GM19395 (cell line): Measurements from ENCODE around the gene ADAM10.

Source experiments
- ATAC-seq: cut with Tn5 transposase; IDR thresholded peaks from one replicate; pipeline ENCODE4 v1.9.1; 2021; ENCODE audit warnings: mild to moderate bottlenecking, moderate library complexity; ENCODE audit not compliant: unreplicated experiment

The ADAM10 gene

DNA sequence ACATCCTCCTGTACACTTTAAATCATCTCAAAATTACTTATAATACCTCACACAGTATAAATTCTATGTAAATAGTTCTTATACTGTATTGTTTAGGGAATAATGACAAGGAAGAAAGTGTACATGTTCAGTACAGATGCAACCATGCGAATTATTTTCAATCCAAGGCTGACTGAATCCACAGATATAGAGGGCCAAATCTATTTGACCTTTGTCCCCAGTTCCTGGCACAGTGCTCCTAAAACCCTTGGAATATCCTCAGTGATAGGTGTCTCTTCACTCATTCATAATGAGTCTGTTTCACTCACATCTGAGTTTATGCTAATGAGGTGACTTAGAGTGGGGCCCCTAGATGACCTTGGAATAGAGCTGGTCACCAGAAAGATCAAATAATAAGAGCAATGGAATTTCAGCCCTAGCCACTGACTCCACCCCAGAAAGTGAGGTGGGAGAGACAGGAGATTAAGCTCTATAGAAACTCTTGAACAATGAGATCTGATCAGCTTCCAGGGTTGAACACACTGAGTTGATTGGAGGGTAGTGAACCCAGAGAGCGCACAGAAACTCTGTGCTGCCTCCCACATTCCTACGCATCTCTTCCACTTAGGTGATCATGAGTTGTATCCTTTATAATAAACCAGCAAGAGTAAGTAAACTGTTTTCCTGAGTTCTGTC is 65.3 kb downstream of the ADAM10 start:
- no peak for ATAC-seq

DNA sequence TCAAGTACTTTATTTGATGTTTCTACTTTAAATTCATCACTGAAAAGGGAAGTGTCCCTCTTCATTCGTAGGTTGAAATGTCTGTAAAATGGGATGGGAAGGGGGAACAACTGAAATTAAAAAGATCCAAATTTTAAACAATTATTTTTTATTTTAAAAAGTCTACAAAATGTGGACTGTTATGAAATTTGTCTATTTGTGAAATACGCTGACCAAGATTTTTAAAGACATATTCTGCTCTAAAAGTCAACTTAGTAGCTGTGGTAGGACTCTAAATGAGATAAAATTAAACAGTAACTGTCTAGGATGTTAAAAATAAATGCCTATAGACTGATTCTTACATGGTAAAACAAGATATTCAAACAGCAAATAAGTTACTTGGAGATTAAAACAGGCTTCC is 67.3 kb downstream of the ADAM10 start:
- no peak for ATAC-seq

DNA sequence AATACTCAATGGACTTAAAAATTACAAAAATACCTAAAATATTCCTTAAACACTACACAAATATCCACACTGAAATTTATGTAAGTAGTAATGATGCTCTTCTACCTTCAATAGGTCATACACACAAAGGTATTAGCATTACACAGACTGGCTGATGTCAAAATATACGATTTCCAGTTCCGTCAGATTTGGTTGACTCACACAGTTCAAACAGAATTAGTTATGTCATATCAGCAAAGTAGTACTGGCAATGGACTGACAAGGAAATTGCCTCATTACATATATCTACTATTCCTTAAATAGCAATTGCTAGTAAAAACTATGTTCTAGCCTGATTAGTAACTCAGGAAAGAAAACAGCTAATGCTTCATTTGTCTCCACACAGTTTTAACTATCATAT is 70.8 kb downstream of the ADAM10 start:
- ATAC-seq: no peak

DNA sequence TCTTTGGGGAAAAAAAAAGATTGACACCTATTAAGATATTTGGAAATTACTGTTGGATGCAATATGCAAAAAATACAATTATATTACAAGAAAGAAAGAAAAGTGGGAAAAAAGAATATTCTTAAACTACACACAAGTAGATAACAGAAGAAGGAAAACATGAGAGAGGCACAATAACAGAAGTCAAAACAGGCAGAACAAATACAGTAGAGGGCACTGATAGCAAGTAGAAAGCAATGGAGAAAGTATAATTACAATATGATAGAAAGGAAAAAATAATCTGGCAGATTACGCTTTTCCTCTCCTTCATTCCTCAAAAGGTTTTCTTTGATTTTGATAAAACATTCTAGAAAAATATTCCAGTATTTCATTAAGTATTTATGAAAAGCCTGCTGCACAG is 72.1 kb downstream of the ADAM10 start:
- ATAC-seq: no peak

DNA sequence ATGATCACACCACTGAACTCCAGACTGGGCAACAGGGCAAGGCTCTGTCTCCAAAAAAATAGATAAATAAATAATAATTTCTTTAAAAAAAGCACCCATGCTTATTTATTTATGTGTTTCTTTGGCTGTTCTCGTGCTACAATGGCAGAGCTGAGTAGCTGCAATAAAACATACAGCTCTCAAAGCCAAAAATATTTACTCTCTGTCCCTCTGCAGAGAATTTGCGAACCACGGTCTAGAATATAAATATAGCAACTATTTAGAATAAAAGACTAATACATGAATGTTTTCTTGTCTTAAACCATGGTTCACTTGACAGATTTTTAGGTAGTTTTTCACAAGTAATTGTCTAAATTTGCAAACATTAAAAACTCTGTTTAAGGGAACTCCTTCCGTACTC is 72.7 kb downstream of the ADAM10 start:
- ATAC-seq: no peak

DNA sequence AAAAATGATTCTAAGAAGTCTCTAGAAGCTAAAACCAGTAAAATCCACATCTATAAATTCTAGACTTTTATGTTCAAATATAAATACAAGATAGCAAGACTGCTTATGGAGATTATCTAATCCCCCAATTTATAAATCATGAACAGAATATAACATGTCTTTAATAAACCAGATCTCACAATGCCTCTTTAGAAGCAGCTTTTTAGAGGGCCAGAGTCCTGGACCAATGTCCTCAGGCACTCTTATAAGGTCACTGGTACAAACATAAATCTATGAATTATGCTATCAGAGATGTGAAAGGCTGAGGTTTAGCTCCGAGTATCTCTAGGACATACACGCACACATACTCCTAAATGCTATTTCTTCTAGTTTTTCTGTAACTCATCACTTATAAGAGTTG is 78.3 kb downstream of the ADAM10 start:
- no peak for ATAC-seq

DNA sequence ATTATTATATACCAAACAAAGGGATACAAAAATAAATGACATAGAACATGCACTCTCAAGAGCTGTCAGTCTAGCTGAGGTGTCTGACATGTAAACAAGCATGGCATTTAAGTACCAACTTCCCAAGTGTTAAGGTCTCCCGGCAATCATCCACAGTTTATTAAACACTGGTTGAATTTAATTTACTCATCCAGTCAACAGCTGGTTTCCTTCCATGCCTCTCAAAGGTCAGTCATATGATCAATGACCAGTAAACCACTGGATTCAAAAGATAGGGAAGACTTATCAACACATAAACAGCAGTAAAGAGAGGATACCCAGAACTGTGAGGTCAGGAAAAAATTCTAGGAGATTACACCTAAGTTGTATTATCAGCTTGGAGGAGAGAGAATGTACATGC is 80.4 kb downstream of the ADAM10 start:
- no peak for ATAC-seq

DNA sequence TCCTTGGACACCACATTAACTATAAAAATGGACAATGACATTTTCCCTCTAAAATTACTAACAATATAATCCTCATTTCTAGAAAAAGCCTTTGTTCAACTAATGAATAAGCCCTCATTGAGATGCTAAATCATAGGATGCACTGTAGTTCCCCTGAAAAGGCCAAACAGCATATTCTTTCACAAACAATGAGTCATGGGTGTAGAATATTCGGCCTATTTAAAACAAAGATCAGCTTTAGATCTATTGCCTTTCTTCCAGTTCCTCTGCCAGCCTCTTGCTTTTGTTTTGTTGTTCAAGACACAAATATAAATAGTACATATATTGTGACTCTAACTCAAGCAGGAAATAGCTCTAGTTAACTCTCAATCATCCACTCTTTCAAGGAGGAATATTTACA is 82.5 kb downstream of the ADAM10 start:
- no peak for ATAC-seq

DNA sequence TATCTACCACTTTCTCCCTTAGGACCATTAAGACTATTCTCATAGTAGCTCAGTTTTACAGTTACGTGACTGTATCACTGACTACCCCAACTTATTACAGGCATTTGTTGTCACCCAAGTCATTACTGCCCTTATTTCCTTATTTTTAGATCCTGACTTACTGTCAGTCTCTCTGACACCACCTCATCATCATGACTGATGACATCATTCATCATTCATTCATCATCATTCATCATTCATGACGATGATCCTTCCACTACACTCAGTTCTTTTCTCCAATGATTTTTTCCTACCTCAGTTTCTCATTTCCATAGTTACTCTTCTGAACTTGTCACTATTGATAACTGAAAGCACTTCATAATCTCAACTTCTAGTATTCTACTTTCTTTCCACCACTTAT is 83.8 kb downstream of the ADAM10 start:
- ATAC-seq: no peak

DNA sequence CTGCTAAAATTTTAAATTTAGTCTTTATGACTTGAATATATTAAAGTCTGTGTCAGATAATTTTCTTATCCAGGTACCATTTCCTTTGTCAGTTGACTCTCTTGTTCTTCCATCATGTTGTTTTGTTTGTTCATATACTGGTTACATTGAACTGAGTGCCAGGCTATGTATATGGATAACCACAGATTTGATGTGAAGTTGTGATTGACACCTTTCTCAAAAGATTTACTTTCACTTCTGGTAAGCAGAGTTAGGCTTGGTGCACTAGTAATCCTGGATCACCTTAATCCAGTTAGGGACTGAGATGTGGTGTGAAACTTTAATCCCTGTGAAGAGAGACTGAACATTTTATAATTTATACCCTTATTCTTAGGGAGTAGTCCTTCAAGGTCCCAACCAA is 99.4 kb downstream of the ADAM10 start:
- no peak for ATAC-seq

DNA sequence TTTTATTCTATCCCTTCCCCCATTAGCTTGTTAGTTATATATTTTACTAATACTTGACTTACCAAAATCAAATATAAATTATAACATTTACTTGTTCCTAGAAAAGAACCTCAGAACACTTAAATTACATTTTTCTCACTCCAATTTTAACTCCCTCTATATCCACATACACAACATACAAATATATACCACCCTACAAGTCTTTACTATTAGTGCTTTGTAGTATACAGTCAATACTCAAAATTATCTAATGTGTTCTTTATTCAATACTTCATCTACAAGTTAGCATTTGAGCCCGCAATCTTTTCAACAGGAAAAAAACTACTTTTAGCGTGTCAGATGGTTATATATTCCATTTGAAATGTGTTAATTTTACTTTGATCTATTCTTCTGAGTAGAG is 100.3 kb downstream of the ADAM10 start:
- ATAC-seq: no peak

DNA sequence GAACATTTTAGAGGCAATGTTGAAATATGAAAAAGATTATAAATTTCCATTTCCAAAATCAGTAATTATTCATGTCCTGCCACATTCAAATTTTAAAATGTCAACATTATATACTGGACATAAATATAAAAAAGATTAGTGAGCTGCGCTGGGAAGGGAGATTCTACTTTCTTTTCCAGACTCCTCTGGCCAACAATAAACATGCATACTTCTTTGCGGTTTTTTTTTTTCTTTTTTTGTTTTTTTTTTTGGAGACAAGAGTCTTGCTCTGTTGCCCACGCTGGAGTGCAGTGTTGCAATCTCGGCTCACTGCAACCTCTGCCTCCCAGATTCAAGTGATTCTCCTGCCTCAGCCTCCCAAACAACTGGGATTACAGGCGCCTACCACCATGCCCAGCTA is 105.5 kb downstream of the ADAM10 start:
- no peak for ATAC-seq

DNA sequence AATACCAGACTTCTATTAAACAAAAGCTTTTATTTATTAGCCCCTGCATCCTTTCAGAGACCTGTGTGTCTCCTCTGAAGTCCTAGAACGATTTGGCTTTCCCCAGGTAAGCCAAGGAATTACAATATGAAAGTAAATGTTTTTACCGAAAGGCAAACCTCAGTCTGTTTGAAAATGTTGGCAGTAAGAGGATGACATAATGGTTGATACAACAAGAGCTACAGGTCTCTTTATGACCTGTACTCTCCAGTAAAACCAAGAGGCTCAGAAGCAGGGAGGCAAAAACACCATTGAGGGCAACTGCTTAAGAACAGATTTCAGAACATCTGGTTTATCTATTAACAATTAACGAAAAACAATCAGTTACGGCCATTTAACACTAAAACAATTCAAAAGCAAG is 107.8 kb downstream of the ADAM10 start:
- ATAC-seq: no peak

DNA sequence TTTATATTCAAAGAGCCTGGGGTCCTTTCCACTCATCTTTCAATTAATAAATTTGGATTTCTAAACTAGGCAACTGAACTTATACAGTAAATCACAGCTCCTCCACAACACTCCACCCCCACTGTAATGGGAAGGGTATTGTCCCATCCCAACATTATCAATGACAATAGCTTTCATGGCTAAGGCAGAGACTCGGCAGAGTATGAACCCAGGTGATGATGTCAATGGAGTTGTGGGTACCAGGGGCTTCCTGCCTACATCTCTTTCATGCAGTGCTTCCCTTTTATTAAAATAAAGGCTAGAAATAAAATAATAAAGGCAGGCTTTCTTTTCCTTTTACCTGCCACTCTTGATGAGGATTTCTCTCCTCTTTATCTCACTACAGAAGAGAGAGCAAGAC is 109.5 kb downstream of the ADAM10 start:
- no peak for ATAC-seq

DNA sequence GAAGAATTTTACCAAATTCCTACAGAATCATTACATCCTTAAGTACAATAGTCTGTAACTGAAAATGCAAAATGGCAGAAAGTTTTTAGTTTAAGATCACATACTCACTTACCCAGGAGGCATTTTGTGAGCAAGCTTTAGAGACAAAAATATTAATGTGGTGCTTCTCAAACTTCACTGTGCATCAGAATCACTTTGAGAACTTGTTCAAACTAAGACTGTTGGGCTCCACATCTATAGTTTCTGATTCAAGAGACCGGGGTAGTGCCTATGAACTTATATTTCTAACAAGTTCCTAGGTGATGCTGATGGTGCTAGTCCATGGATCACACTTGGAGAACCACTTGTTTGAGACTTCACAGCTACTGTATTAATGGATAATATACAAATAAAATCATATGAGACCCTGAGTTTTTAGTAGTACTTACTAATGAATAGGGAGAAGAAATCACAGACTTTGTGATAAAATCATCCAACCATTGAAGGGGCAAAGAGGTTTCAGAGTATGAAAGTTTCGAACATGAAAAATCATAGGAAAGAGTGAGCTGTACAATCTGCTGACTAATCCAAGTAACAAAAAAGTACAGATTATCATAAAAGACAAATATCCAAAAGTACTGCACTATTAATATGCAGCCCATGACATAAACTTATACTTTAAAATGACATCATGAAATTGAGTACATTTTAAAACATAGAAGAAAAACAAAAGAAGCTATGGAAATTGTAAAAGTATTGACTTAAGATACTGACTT is 110.3 kb downstream of the ADAM10 start:
- ATAC-seq: no peak

DNA sequence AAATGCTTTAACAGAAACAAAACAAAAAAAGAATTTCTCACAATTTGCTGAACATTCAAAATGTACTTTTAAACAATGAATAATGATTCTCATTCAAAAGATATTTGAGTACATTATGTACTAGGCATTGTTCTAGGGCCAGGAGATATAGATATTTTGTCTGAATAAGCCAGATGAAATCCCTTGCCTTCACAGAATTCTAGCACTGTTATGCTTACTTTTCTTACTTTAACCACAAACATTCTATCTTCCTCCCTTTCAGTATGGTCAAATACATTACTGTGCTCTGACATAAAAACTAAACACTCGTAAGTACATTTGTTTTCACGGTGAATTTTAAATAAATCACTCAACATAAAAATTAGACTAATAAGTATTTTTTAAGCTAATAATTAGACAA is 116.7 kb downstream of the ADAM10 start:
- ATAC-seq: no peak

DNA sequence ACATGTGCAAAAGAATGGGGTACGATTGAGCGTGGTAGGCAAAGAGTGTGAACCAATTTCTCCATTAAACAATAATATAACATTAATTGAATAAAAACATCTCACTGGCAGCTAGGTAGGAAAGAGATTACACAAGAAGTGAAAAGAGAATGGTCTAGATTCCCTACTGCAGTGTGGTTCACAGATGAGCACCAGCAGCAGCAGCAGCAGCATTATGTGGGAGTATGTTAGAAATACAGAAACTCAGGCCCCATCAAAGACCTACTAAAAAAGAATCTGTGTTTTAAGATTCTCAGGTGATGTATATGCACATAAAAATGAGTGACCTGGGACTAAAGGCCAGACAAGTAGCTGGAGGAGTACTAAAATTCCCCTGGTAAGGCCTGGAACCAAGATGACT is 118.2 kb downstream of the ADAM10 start:
- no peak for ATAC-seq

DNA sequence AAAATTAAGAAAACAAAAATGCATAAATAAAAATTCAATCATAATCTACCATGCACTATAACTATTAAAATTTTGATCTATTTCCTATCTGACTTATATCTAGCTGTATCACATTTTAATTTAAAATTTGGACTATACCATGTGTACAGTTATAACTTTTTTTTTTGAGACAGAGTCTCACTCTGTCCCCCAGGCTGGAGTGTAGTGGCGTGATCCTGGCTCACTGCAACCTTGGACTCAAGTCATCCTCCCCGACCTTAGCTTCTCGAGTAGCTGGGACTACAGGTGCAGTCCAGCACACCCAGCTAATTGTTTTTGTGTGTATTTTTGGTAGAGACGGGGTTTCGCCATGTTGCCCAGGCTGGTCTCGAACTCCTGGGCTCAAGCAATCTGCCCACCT is 119.9 kb downstream of the ADAM10 start:
- no peak for ATAC-seq

DNA sequence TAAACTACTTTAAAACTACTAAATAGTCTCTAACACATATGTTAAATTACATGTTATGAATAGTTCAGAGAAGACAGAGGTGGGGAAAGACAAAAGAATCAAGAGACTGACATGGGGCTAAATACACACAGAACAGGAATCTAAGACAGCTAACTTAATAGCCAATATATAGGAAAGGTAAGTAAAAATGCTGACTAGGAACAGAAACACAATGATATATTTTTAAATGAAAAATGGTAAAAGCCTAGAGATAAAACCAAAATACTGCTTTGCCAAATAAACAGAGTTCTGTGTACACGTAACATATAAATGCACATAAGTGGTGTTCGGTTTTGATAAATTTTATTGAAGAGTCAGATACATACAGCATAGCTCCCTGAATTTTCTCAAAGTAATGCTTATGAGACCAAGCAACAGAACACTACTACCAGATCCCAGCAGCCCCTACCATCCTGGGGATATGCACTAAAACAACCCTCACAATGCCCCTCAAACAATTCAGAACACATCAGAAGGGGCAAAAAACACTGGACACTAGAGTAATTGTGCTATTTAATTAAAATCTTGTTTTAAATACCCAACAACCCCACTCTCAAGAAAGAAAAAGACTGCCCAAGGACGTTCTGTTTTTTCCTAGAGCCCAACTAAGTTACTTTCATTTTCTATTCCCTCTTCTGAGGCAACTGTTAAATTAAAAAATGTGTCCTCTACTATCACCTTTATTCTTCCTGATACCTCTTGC is 121.1 kb downstream of the ADAM10 start:
- no peak for ATAC-seq

DNA sequence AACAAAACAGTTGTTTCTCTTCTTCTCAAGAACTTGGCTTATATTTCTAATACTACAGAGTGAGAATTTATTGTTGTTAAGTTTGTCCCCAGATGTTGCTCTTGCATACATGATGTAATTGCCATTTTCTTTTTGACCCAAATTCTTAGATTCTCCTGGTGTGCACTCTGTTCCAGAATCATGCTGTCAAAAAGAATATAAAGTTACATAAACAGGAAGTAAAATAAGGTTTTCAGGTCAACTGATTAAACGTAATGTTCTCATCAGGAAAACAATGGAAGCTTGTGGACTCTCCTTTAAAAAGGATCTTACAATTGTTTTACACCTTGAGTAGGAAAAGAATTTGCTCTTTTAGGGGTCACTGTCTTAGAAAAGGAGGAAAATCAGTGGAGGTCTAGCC is 121.8 kb downstream of the ADAM10 start:
- no peak for ATAC-seq

DNA sequence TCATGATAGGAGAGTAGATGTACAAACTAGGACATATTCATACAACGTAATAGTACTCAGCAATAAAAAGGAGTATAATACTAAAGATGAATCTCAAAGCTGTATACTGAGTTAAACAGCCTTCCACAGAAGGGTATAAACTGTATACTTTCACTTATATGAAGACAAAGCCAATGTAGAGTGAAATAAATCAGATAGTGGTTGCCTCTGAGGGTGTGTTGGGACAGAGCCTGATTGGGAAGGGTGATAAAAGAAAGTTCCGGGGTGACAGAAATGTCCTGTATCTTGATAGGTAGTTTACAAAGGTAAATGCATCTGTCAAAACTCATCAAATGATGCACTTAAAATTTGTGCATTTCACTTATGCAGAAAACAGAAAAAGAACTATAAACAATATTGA is 122.5 kb downstream of the ADAM10 start:
- ATAC-seq: no peak

DNA sequence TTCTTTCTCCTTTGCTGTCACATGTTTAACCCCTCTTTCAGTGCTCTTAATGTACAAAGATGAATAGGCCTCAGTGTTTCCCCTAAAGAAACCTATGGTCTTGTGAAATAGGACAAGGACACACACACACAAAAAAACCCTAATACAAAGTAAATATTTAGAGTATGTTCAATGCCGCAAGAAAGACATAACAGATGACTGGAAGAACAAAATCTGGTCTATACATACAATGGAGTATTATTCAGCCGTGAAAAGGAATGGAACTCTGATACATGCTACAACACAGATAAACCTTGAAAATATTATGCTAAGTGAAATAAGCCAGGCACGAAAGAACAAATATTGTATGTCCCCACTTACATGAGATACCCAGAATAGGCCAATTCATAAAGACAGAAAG is 123.1 kb downstream of the ADAM10 start:
- ATAC-seq: no peak
